GM13977 (cell line): Measurements from ENCODE around the gene ADGRB2.

Source experiments
- DNase-seq: peaks from one replicate; pipeline ENCODE4 v3.0.0; 2012; ENCODE audit warnings: low spot score
- in situ Hi-C: fragments of 300-500 bp; cut with MboI; formaldehyde crosslinking; loops from one replicate; pipeline ENCODE4 v1.12.0; 2022; ENCODE audit warnings: low sequenced_read_pairs, low pct_unique_long_range_greater_than_20kb, mixed read lengths, inconsistent platforms; ENCODE audit not compliant: unreplicated experiment
- TF ChIP-seq, protein P1 (sequence below): IDR thresholded peaks from 2 replicates; pipeline ENCODE4 v1.5.1; 2012; ENCODE audit warnings: mild to moderate bottlenecking, control low read depth; ENCODE audit not compliant: insufficient read depth; ENCODE audit errors: extremely low read depth, missing control alignments

The ADGRB2 gene

DNA sequence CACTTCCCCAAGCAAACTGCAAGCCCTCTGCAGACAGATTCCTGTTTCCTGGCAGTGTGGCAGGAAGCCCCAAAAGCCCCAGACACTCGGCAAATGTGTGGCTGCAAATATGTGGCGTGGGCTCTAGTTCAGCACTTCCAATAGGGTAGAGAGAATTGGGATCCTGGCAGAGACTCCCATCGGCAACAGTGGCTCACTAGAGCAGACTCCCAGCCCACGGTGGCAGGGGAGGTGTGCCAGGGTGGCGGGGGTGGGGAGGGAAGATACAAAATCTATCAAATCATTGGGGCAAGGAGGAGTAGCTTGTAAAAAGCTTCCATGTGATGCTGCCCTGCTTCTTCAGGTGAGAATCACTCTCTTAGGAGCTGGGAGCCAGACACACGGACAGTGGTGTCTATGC is 86.2 kb downstream of the ADGRB2 start:
- TF ChIP-seq, protein P1, sequence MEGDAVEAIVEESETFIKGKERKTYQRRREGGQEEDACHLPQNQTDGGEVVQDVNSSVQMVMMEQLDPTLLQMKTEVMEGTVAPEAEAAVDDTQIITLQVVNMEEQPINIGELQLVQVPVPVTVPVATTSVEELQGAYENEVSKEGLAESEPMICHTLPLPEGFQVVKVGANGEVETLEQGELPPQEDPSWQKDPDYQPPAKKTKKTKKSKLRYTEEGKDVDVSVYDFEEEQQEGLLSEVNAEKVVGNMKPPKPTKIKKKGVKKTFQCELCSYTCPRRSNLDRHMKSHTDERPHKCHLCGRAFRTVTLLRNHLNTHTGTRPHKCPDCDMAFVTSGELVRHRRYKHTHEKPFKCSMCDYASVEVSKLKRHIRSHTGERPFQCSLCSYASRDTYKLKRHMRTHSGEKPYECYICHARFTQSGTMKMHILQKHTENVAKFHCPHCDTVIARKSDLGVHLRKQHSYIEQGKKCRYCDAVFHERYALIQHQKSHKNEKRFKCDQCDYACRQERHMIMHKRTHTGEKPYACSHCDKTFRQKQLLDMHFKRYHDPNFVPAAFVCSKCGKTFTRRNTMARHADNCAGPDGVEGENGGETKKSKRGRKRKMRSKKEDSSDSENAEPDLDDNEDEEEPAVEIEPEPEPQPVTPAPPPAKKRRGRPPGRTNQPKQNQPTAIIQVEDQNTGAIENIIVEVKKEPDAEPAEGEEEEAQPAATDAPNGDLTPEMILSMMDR, result no peak
- no peak for DNase-seq
- in situ Hi-C loops, result no loop called here

DNA sequence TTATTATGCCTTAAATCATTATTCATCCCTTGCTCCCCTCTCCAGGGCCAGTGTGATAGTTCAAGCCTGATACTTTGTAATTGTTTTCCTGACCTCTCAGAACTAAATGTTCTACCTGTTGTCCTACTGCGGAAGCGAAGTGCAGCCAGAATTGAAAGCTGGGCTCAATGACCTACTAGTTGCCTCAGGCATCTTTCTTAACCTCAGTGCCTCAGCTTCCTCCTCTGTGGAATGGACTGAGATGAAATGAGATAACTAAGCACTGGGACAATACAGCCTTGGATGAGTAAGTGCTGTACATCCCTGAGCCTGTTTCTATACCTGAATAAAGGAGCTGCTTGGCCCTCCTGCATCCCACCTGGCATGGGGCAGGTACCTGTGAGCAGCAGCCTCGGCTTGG is 86.7 kb downstream of the ADGRB2 start:
- in situ Hi-C loops, result no loop called here
- TF ChIP-seq, protein P1, result no peak
- no peak for DNase-seq
